ENCODE measurements around the gene ZNF200. TPM values are rescaled to one million over a fixed set of nuclear protein-coding genes. Genes with fewer than 3 reads are reported as not detected.
"Not testable (repeated sequence)": the region's sequence is repeated elsewhere in the genome, so short reads cannot be mapped to it uniquely, and the experiment has no call there.

The ZNF200 gene
- 10 to 100 TPM; 10.6 to 11.5 TPM for total RNA-seq

GRCh38 chr16:3234857-3235561 is at the start of gene ZNF200:
Gene ZNF200, minus strand, starts transcription at chr16:3235158. Its CDS starts 1,403 bp downstream, at chr16:3233755.
- Mint-ChIP-seq H3K4me1 (ENCODE audit: low read depth) (peaks cover 30% of the 10 kb centered on the region), H3K9me3 (peaks cover 20% of the 10 kb centered on the region), H3K4me3 (peak within 1 kb of the TSS; percentile 83), H3K27ac (peak within 1 kb of the TSS; percentile 92), H3K36me3 (peaks cover 42% of the 10 kb centered on the region), H3K27me3 (no peaks in the 10 kb centered on the region)
- POLR2A ChIA-PET: interaction anchor here (0.8 to 2.1 kb wide), 6 partner anchors 16 to 224 kb away, joined by 3 to 13 read pairs (median 4); partner anchors contain the start of genes ZNF174 and ZSCAN32
- intact Hi-C loops (cut with micrococcal nuclease): loop anchor here (1.0 kb wide), 5 partner anchors 19 to 130 kb away; partner anchors contain the start of gene ZNF263
- CTCF ChIA-PET: interaction anchor here (0.7 to 2.8 kb wide), 5 partner anchors 10 to 105 kb away, joined by 3 to 11 read pairs (median 4); no protein-coding TSS in a partner anchor
- peak; percentile 97 for DNase-seq

GRCh38 chr16:3283543-3284447 is 48.8 kb upstream of the ZNF200 start:
- no peak for DNase-seq

DNA sequence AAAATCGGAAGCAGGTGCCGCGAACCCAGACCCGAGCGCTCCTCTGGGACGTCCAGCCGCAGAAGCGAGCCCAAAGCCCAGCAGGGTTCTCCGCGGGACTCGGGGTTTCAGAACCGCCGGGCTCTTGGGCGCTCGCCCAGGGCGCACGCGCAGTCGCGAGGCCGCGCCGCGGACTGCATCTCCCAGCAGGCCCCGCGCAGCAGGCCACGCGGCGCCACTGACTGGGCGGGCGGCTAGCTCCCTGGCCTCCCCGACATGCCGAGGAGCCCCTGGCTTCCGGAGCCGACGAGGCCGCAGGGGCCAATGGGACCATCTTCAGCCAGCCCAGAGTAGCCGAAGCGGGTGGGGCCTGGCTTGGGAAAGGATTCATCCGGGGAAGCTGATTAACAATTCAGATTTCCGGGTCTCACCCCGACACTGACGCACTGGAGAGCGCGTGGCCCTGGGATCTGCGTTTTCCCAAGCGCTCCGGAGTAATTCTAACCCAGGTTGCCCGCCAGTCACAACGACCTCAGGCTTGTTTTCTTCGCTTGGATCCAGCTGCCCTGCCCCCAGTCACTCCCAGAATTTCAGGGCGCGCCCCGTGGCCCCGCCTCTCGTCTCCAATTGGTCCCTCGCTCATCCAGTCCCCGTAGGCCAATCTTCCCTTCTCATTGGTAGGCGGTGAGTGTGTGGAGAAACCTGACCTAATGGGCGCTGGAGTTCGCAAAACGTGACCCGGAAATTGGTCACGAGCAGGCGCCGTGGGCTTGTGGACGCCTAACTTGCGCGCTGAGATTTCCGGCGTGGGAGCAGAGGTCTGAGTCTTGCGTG is 48.0 kb upstream of the ZNF200 start, which contains the start of gene ZNF263:
ZNF263 (plus strand) TSS at position 762 of the 813 bp plus-strand sequence. CDS start 328 bp downstream, outside the sequence.
- peaks cover 20% of the 10 kb centered on the region for H3K9me3 Mint-ChIP-seq
- peaks cover 31% of the 10 kb centered on the region for H3K4me1 Mint-ChIP-seq (ENCODE audit: low read depth)
- intact Hi-C loops (cut with micrococcal nuclease): loop anchor here (1.0 to 5.0 kb wide), 10 partner anchors 19 to 328 kb away; partner anchors contain the start of genes CLUAP1, NAA60, OR1F1 and SLX4
- H3K4me3 Mint-ChIP-seq: peak within 1 kb of the TSS; percentile 91
- DNase-seq: peak; percentile 96
- ChIA-PET CTCF (interaction anchor here (0.7 to 1.6 kb wide), 7 partner anchors 16 to 255 kb away, joined by 3 to 10 read pairs (median 5); partner anchors contain the start of genes ZNF174 and ZSCAN32), POLR2A (interaction anchor here (0.6 to 3.2 kb wide), 8 partner anchors 16 to 1145 kb away, joined by 3 to 25 read pairs (median 6); partner anchors contain the start of genes NAA60, TIGD7, ZNF174 and ZNF597)
- peaks cover 42% of the 10 kb centered on the region for H3K36me3 Mint-ChIP-seq
- no peaks in the 10 kb centered on the region for H3K27me3 Mint-ChIP-seq
- peak within 1 kb of the TSS; percentile 99 for H3K27ac Mint-ChIP-seq

More at GRCh38 chr16:3283543-3284447, 48.8 kb upstream of the ZNF200 start:
- intact Hi-C loops (cut with micrococcal nuclease): loop anchor here (1.0 to 5.0 kb wide), 9 partner anchors 19 to 328 kb away; partner anchors contain the start of genes CLUAP1, NAA60, OR1F1 and SLX4
- ChIA-PET POLR2A (interaction anchor here (0.8 to 3.2 kb wide), 7 partner anchors 17 to 159 kb away, joined by 3 to 25 read pairs (median 8); partner anchors contain the start of genes NAA60, TIGD7, ZNF174 and ZNF597), CTCF (interaction anchor here (1.0 to 1.5 kb wide), 5 partner anchors 20 to 256 kb away, joined by 3 to 7 read pairs (median 4); partner anchors contain the start of genes TIGD7, ZNF174, ZNF75A and ZSCAN32)
- H3K36me3 Mint-ChIP-seq: peaks cover 50% of the 10 kb centered on the region
- peak overlapping the region; percentile 91 for H3K4me3 Mint-ChIP-seq
- H3K27ac Mint-ChIP-seq: peak overlapping the region; percentile 99
- H3K4me1 Mint-ChIP-seq (ENCODE audit: low read depth): peaks cover 31% of the 10 kb centered on the region
- H3K9me3 Mint-ChIP-seq: peaks cover 25% of the 10 kb centered on the region
- H3K27me3 Mint-ChIP-seq: no peaks in the 10 kb centered on the region

DNA sequence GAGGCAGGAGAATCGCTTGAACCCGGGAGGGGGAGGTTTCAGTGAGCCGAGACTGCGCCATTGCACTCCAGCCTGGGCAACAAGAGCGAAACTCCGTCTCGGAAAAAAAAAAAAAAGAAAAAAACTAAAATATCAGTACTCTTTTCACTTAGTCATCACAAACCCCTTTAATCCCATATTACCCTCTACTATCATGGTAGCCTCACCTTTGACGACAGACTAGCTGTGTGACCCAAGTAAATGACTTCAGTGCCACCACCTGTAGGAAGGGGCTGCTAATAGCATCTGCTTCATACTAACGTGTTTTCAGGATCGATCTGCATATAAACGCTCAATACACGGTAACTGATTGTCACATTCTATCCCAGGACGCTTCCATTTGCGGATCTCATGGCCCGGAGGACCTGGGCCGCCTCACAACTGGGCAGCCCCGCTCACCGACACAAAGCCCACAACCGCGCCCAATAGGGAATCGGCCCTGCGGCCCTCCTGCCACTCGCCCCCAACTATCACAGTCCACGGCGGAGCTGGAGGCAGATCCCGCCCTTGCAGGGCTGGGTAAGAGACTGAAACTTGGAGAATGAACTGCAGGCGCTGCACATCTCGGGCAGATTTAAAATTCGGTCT is 47.3 kb upstream of the ZNF200 start:
- CTCF ChIA-PET: interaction anchor here (1.0 to 1.6 kb wide), 4 partner anchors 15 to 153 kb away, joined by 5 to 10 read pairs (median 6); partner anchors contain the start of genes ZNF174 and ZSCAN32
- Mint-ChIP-seq H3K9me3 (peaks cover 15% of the 10 kb centered on the region), H3K27me3 (no peaks in the 10 kb centered on the region), H3K36me3 (peaks cover 36% of the 10 kb centered on the region), H3K4me3 (peak overlapping the region; percentile 91), H3K27ac (peak overlapping the region; percentile 99), H3K4me1 (ENCODE audit: low read depth) (peaks cover 31% of the 10 kb centered on the region)
- POLR2A ChIA-PET: interaction anchor here (0.8 to 3.2 kb wide), 7 partner anchors 15 to 161 kb away, joined by 3 to 25 read pairs (median 8); partner anchors contain the start of genes NAA60, TIGD7, ZNF174 and ZNF597
- DNase-seq: no peak
- intact Hi-C loops (cut with micrococcal nuclease): loop anchor here (1.0 to 5.0 kb wide), 5 partner anchors 67 to 219 kb away; partner anchors contain the start of genes CLUAP1, NAA60, OR1F1 and ZNF597

DNA sequence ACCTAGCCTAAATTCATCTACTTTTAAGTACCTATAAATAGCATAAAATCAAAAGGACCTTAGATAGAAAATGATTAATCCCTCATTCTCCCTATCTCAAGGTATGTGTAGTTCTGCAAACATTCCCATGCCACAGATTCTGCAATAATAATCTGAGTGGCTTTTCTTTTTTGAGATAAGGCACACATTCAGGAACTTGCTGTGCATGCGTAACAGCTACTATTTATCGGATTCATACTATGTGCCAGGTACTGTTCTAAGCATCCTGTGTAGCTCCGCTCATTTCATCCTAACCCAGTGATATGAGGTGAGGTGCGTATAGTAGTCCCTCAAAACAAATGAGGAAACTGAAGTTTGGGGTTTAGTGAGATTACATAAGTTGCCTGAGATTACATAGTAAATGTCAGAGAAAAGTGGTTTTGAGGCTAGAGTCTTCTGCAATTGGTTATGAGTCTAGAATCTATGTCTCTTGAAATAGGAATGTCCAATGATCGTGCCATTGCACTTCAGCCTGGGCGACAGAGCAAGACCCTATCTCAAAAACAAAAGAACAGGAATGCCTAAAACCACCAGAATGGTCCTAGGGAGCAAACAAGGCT is 46.4 kb upstream of the ZNF200 start:
- H3K4me3 Mint-ChIP-seq: peak overlapping the region; percentile 10
- POLR2A ChIA-PET: no interaction called here
- intact Hi-C loops (cut with micrococcal nuclease): loop anchor here (5.0 kb wide), 1 partner anchor 176 kb away; no protein-coding TSS in a partner anchor
- H3K9me3 Mint-ChIP-seq: peaks cover 8% of the 10 kb centered on the region
- H3K27ac Mint-ChIP-seq: no peak overlapping the region
- CTCF ChIA-PET: no interaction called here
- no peaks in the 10 kb centered on the region for H3K27me3 Mint-ChIP-seq
- peaks cover 28% of the 10 kb centered on the region for H3K4me1 Mint-ChIP-seq (ENCODE audit: low read depth)
- no peak for DNase-seq
- peaks cover 27% of the 10 kb centered on the region for H3K36me3 Mint-ChIP-seq

- intact Hi-C loops (cut with micrococcal nuclease): no loop called here
- no peak for DNase-seq
- Mint-ChIP-seq H3K27ac (no peak overlapping the region), H3K4me3 (no peak overlapping the region), H3K36me3 (no peaks in the 10 kb centered on the region), H3K4me1 (ENCODE audit: low read depth) (no peaks in the 10 kb centered on the region), H3K27me3 (no peaks in the 10 kb centered on the region), H3K9me3 (peaks cover 23% of the 10 kb centered on the region)
- ChIA-PET POLR2A (no interaction called here), CTCF (interaction anchor here (0.9 kb wide), 1 partner anchor 9 kb away, joined by 3 read pairs; no protein-coding TSS in a partner anchor)
Observed at GRCh38 chr16:3276679-3277078, 41.7 kb upstream of the ZNF200 start.

- Mint-ChIP-seq H3K27me3 (no peaks in the 10 kb centered on the region), H3K36me3 (no peaks in the 10 kb centered on the region), H3K9me3 (peaks cover 24% of the 10 kb centered on the region), H3K27ac (no peak overlapping the region), H3K4me1 (ENCODE audit: low read depth) (no peaks in the 10 kb centered on the region), H3K4me3 (no peak overlapping the region)
- ChIA-PET CTCF (no interaction called here), POLR2A (no interaction called here)
- DNase-seq: no peak
- intact Hi-C loops (cut with micrococcal nuclease): no loop called here
Observed at GRCh38 chr16:3274947-3275346, 40.0 kb upstream of the ZNF200 start.

DNA sequence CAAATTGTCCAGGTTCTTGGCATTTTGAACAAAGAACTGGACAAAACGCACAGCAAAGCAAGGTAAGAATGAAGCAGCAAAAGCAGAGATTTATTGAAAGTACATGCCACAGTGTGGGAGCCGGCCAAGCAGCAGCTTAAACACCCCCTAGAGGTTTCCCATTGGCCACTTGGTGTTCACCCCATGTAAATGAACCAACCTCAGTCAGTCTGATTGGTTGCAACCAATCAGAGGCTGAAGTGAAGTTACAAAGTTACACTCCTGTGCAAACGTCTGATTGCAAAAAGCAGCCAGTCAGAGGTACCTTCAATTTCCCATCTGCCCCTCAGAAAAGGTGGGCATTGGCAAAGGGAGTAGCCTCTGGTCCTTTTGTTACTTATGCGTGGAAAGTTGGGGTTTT is 39.5 kb upstream of the ZNF200 start:
- DNase-seq: no peak
- Mint-ChIP-seq H3K4me3 (no peak overlapping the region), H3K36me3 (no peaks in the 10 kb centered on the region), H3K27me3 (no peaks in the 10 kb centered on the region), H3K4me1 (ENCODE audit: low read depth) (no peaks in the 10 kb centered on the region), H3K9me3 (peaks cover 28% of the 10 kb centered on the region), H3K27ac (no peak overlapping the region)
- intact Hi-C loops (cut with micrococcal nuclease): no loop called here
- ChIA-PET POLR2A (no interaction called here), CTCF (no interaction called here)

DNA sequence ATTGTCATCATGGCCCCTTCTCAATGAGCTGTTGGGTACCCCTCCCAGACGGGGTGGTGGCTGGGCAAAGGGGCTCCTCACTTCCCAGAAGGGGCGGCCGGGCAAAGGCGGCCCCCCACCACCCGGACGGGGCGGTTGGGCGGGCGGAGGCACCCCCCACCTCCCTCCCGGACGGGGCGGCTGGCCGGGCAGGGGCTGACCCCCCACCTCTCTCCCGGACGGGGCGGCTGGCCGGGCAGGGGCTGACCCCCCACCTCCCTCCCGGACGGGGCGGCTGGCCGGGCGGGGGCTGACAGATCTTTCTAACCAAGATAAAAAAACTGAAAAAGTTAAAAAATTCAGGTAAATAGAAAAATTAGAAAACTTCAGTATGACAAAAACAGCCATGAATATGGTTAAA is 36.3 kb upstream of the ZNF200 start:
- H3K27ac Mint-ChIP-seq; H3K27me3 Mint-ChIP-seq; DNase-seq; intact Hi-C loops (cut with micrococcal nuclease); H3K4me1 Mint-ChIP-seq (ENCODE audit: low read depth); H3K4me3 Mint-ChIP-seq; POLR2A ChIA-PET; CTCF ChIA-PET: not testable (repeated sequence)
- H3K9me3 Mint-ChIP-seq: peaks cover 40% of the 10 kb centered on the region
- H3K36me3 Mint-ChIP-seq: peaks cover 19% of the 10 kb centered on the region

DNA sequence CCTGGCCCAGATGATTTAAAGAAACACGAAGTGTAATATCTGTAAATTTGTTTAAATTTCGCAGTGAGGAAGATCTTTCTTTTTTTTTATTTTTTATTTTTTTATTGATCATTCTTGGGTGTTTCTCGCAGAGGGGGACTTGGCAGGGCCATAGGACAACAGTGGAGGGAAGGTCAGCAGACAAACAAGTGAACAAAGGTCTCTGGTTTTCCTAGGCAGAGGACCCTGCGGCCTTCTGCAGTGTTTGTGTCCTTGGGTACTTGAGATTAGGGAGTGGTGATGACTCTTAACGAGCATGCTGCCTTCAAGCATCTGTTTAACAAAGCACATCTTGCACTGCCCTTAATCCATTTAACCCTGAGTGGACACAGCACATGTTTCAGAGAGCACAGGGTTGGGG is 35.8 kb upstream of the ZNF200 start:
- H3K4me1 Mint-ChIP-seq (ENCODE audit: low read depth); POLR2A ChIA-PET; H3K27me3 Mint-ChIP-seq; H3K4me3 Mint-ChIP-seq; CTCF ChIA-PET; H3K27ac Mint-ChIP-seq; intact Hi-C loops (cut with micrococcal nuclease); DNase-seq: not testable (repeated sequence)
- Mint-ChIP-seq H3K9me3 (peaks cover 38% of the 10 kb centered on the region), H3K36me3 (peaks cover 21% of the 10 kb centered on the region)

Data from activated CD4-positive, alpha-beta memory T cell treated with anti-CD3 and anti-CD28 coated beads for 36 hours (primary cell).